ENCODE measurements around the gene ZFY.
"Not testable (repeated sequence)": the region's sequence is repeated elsewhere in the genome, so short reads cannot be mapped to it uniquely, and the experiment has no call there.

The ZFY gene

DNA sequence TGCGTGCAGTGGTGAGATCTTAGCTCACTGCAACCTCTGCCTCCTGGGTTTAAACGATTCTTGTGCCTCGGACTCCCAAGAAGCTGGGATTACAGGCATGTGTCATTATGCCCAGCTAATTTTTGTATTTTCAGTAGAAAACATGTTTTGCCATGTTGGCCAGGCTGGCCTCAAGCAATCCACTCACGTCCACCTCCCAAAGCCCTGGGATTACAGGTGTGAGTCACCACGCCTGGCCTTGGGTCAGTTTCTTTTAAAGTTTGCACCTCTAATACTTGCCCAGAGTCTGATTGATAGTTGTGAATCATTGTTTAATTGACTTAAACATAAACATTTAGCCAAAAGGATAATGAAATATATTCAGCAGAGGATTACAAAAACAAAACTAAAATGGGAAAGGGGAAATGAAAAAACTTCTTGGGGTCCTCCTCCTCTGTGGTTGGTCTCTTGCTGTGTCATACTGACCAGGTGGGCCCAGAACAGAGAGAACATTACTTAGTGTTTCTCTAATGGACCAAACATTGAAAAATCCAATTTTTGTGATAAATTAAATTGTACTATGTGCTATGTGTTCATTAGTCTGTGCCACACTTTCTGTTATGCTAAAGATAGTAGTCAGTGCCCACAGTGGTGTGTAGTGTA, 38.0 kb downstream of the ZFY start:
- H3K4me3 ChIP-seq (ENCODE audit: low read depth, low read length), result no peak overlapping the region
- no peak for DNase-seq (ENCODE audit: low read depth)
- TF ChIP-seq POLR2A (IDR thresholded peaks at IDR 0.05; ENCODE audit: extremely low read depth, insufficient read length), result no peak
- TF ChIP-seq, protein P1, sequence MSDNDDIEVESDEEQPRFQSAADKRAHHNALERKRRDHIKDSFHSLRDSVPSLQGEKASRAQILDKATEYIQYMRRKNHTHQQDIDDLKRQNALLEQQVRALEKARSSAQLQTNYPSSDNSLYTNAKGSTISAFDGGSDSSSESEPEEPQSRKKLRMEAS (IDR thresholded peaks at IDR 0.05; ENCODE audit: low read depth, low read length), result no peak
- TF ChIP-seq MYC (IDR thresholded peaks at IDR 0.05; ENCODE audit: low read depth, low read length), result no peak

DNA sequence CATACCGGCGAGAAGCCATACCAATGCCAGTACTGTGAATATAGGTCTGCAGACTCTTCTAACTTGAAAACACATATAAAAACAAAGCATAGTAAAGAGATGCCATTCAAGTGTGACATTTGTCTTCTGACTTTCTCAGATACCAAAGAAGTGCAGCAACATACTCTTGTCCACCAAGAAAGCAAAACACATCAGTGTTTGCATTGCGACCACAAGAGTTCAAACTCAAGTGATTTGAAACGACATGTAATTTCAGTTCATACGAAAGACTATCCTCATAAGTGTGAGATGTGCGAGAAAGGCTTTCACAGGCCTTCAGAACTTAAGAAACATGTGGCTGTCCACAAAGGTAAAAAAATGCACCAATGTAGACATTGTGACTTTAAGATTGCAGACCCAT, 44.1 kb downstream of the ZFY start:
- TF ChIP-seq CTCF (IDR thresholded peaks at IDR 0.05; ENCODE audit: low read depth, low read length), result no peak
- TF ChIP-seq, protein P1 (IDR thresholded peaks at IDR 0.05; ENCODE audit: low read depth, low read length), result no peak
- TF ChIP-seq MYC (IDR thresholded peaks at IDR 0.05; ENCODE audit: low read depth, low read length), result no peak
- no peak for TF ChIP-seq POLR2A (IDR thresholded peaks at IDR 0.05; ENCODE audit: extremely low read depth, insufficient read length)
- DNase-seq (ENCODE audit: low read depth), result no peak
- no peak overlapping the region for H3K4me3 ChIP-seq (ENCODE audit: low read depth, low read length)

DNA sequence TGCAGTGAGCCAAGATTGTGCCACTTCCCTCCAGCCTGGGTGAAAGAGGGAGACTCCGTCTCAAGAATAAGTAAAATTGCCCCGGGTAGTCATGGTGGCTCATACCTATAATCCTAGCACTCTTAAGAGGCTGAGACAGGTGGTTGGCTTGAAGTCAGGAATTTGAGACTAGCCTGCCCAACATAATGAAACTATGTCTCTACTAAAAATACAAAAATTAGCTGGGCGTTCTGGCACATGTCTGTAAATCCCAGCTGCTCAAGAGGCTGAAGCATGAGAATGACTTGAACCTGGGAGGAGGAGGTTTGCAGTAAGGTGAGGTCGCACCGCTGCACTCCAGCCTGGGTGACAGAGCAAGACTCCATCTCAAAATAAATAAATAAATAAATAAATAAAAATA, 49.3 kb downstream of the ZFY start:
- no peak overlapping the region for H3K4me3 ChIP-seq (ENCODE audit: low read depth, low read length)
- no peak for DNase-seq (ENCODE audit: low read depth)
- TF ChIP-seq CTCF (IDR thresholded peaks at IDR 0.05; ENCODE audit: low read depth, low read length), result no peak

DNA sequence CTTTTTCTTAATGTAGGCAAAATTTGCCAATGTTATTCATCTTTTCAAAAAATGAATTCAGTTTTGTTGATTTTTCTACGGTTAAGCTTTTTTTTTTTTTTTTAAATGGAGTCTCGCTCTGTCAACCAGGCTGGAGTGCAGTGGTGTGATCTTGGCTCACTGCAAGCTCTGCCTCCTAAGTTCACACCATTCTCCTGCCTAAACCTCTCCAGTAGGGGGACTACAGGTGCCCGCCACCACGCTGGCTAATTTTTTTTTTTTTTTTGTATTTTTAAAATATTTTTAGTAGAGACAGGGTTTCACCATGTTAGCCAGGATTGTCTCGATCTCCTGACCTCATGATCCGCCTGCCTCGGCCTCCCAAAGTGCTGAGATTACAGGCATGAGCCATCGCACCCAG, 52.0 kb downstream of the ZFY start:
- H3K4me3 ChIP-seq (ENCODE audit: low read depth, low read length); DNase-seq (ENCODE audit: low read depth): not testable (repeated sequence)

- DNase-seq (ENCODE audit: low read depth); H3K4me3 ChIP-seq (ENCODE audit: low read depth, low read length): not testable (repeated sequence)
Measured at GRCh38 chrY:2997369-2997768, 62.2 kb downstream of the ZFY start.

GRCh38 chrY:3002190-3002589, 67.0 kb downstream of the ZFY start:
- no peak for DNase-seq (ENCODE audit: low read depth)
- no peak overlapping the region for H3K4me3 ChIP-seq (ENCODE audit: low read depth, low read length)
- TF ChIP-seq CTCF (IDR thresholded peaks at IDR 0.05; ENCODE audit: low read depth, low read length), result no peak
- no peak for TF ChIP-seq POLR2A (IDR thresholded peaks at IDR 0.05; ENCODE audit: extremely low read depth, insufficient read length)
- TF ChIP-seq MYC (IDR thresholded peaks at IDR 0.05; ENCODE audit: low read depth, low read length), result no peak
- TF ChIP-seq, protein P1 (IDR thresholded peaks at IDR 0.05; ENCODE audit: low read depth, low read length), result no peak

- no peak overlapping the region for H3K4me3 ChIP-seq (ENCODE audit: low read depth, low read length)
- TF ChIP-seq CTCF (IDR thresholded peaks at IDR 0.05; ENCODE audit: low read depth, low read length), result no peak
- no peak for TF ChIP-seq MYC (IDR thresholded peaks at IDR 0.05; ENCODE audit: low read depth, low read length)
- TF ChIP-seq, protein P1 (IDR thresholded peaks at IDR 0.05; ENCODE audit: low read depth, low read length), result no peak
- TF ChIP-seq POLR2A (IDR thresholded peaks at IDR 0.05; ENCODE audit: extremely low read depth, insufficient read length), result no peak
- DNase-seq (ENCODE audit: low read depth), result no peak
Measured at GRCh38 chrY:3002680-3003515, 67.7 kb downstream of the ZFY start.

Measured in NB4 (cell line).